MCF 10A (cell line): ENCODE measurements around the gene RXRA. TPM values are rescaled to one million over a fixed set of nuclear protein-coding genes. Genes with fewer than 3 reads are reported as not detected.

ENCODE experiments used
- BruUV-seq: library from RNA; stranded (reverse); fragments of 400-500 nt; replicated peaks from 2 replicates; lab custom pipeline; 2021; lab: Mats Ljungman, UMichigan
- CTCF ChIA-PET: fragments of 300-600 bp; sonication (Branson Sonifier 250); formaldehyde crosslinking; extraction: SDS; loops from one replicate; lab custom pipeline; 2021; ENCODE audit warnings: antibody characterized with exemption, inconsistent platforms; lab: Yijun Ruan, JAX
- POLR2A ChIA-PET: fragments of 300-600, 350-650 bp; sonication (Branson Sonifier 250); formaldehyde crosslinking; extraction: SDS; loops from one replicate; lab custom pipeline; 2020; ENCODE audit warnings: antibody characterized with exemption, inconsistent platforms; lab: Yijun Ruan, JAX
- DNase-seq: peaks from one replicate; pipeline ENCODE4 v3.0.0-alpha.2; 2018; ENCODE audit not compliant: unreplicated experiment
- H3K27ac Mint-ChIP-seq: one replicate; pipeline ENCODE4 v1.8.0; 2022; ENCODE audit warnings: mild to moderate bottlenecking, low read depth, mixed read lengths; ENCODE audit not compliant: unreplicated experiment
- H3K27me3 Mint-ChIP-seq: one replicate; pipeline ENCODE4 v1.8.0; 2022; ENCODE audit warnings: mixed read lengths; ENCODE audit not compliant: insufficient read depth, unreplicated experiment
- H3K36me3 Mint-ChIP-seq: one replicate; pipeline ENCODE4 v1.8.0; 2022; ENCODE audit warnings: mild to moderate bottlenecking, moderate library complexity, mixed read lengths; ENCODE audit not compliant: insufficient read depth, unreplicated experiment
- H3K4me1 Mint-ChIP-seq: one replicate; pipeline ENCODE4 v1.8.0; 2022; ENCODE audit warnings: mixed read lengths; ENCODE audit not compliant: insufficient read depth, unreplicated experiment
- H3K4me3 Mint-ChIP-seq: one replicate; pipeline ENCODE4 v1.8.0; 2022; ENCODE audit warnings: mild to moderate bottlenecking, moderate library complexity, mixed read lengths; ENCODE audit not compliant: unreplicated experiment
- H3K9me3 Mint-ChIP-seq: one replicate; pipeline ENCODE4 v1.8.0; 2022; ENCODE audit warnings: mixed read lengths; ENCODE audit not compliant: unreplicated experiment
- CTCF ChIP-seq: fragments of 200-600 bp; IDR thresholded peaks from one replicate; pipeline ENCODE4 v1.8.0; 2022; ENCODE audit warnings: antibody characterized with exemption, mild to moderate bottlenecking; ENCODE audit not compliant: unreplicated experiment
- intact Hi-C: fragments of 100-400 bp; cut with micrococcal nuclease; formaldehyde crosslinking; loops from 2 replicates; pipeline ENCODE4 v1.14.1; 2022
- total RNA-seq: library from RNA; stranded (reverse); gene quantifications from 2 replicates; pipeline ENCODE4 v1.2.3, GENCODE V29; 2022

RXRA gene
- total RNA-seq, 1 experiment from 2014 or later = 65.5 TPM

GRCh38 chr9:134423166-134423565 is 96.9 kb downstream of the RXRA start:
- Mint-ChIP-seq H3K4me1 (peaks cover 20% of the 10 kb centered on the region), H3K4me3 (no peak overlapping the region), H3K27ac (peak overlapping the region; percentile 59), H3K9me3 (no peaks in the 10 kb centered on the region), H3K27me3 (no peaks in the 10 kb centered on the region), H3K36me3 (peaks cover 51% of the 10 kb centered on the region)
- no peak for TF ChIP-seq CTCF
- DNase-seq = no peak
- intact Hi-C loops = no loop called here
- no TSS peak for BruUV-seq
- CTCF ChIA-PET = interaction anchor here (0.6 kb wide), 1 partner anchor 14 kb away, joined by 3 read pairs; no protein-coding TSS in a partner anchor
- POLR2A ChIA-PET = interaction anchor here (0.6 to 2.6 kb wide), 3 partner anchors 10 to 19 kb away, joined by 3 to 6 read pairs (median 6); no protein-coding TSS in a partner anchor

- H3K4me3 Mint-ChIP-seq = no peak overlapping the region
- H3K27me3 Mint-ChIP-seq = no peaks in the 10 kb centered on the region
- peaks cover 45% of the 10 kb centered on the region for H3K36me3 Mint-ChIP-seq
- intact Hi-C loops = no loop called here
- H3K4me1 Mint-ChIP-seq = peaks cover 20% of the 10 kb centered on the region
- ChIA-PET POLR2A (interaction anchor here (0.6 to 2.6 kb wide), 3 partner anchors 9 to 19 kb away, joined by 3 to 6 read pairs (median 6); no protein-coding TSS in a partner anchor), CTCF (interaction anchor here (0.6 kb wide), 2 partner anchors 45 to 363 kb away, joined by 3 read pairs; no protein-coding TSS in a partner anchor)
- H3K9me3 Mint-ChIP-seq = no peaks in the 10 kb centered on the region
- no peak for DNase-seq
- no peak for TF ChIP-seq CTCF
- no peak overlapping the region for H3K27ac Mint-ChIP-seq
- no TSS peak for BruUV-seq
Observed at GRCh38 chr9:134423749-134424148, 97.5 kb downstream of the RXRA start.

GRCh38 chr9:134424818-134425217 is 98.6 kb downstream of the RXRA start:
- no peak for TF ChIP-seq CTCF
- no peak for DNase-seq
- Mint-ChIP-seq H3K27me3 (no peaks in the 10 kb centered on the region), H3K9me3 (no peaks in the 10 kb centered on the region), H3K27ac (no peak overlapping the region), H3K36me3 (peaks cover 51% of the 10 kb centered on the region), H3K4me3 (no peak overlapping the region), H3K4me1 (peaks cover 20% of the 10 kb centered on the region)
- CTCF ChIA-PET = interaction anchor here (0.6 kb wide), 1 partner anchor 10 kb away, joined by 3 read pairs; no protein-coding TSS in a partner anchor
- no TSS peak for BruUV-seq
- POLR2A ChIA-PET = interaction anchor here (0.6 to 2.6 kb wide), 3 partner anchors 8 to 339 kb away, joined by 3 to 6 read pairs (median 6); no protein-coding TSS in a partner anchor
- intact Hi-C loops = no loop called here

GRCh38 chr9:134425401-134425800 is 99.1 kb downstream of the RXRA start:
- intact Hi-C loops = no loop called here
- H3K27me3 Mint-ChIP-seq = no peaks in the 10 kb centered on the region
- ChIA-PET CTCF (no interaction called here), POLR2A (no interaction called here)
- no peaks in the 10 kb centered on the region for H3K9me3 Mint-ChIP-seq
- DNase-seq = no peak
- BruUV-seq = no TSS peak
- peaks cover 20% of the 10 kb centered on the region for H3K4me1 Mint-ChIP-seq
- no peak overlapping the region for H3K27ac Mint-ChIP-seq
- no peak for TF ChIP-seq CTCF
- peaks cover 52% of the 10 kb centered on the region for H3K36me3 Mint-ChIP-seq
- H3K4me3 Mint-ChIP-seq = no peak overlapping the region
